GM06990 (cell line): ENCODE measurements around the gene PYURF.

Experiments used
- DNase-seq: peaks from one replicate; pipeline ENCODE4 v3.0.0-alpha.2; 2011; ENCODE audit not compliant: insufficient read length; ENCODE audit errors: extremely low read depth
- H3K27me3 ChIP-seq: replicated peaks from 2 replicates; pipeline ENCODE4 v1.6.0; 2011; ENCODE audit warnings: low read length; ENCODE audit not compliant: control insufficient read depth, insufficient read depth
- H3K36me3 ChIP-seq: 2 replicates; pipeline ENCODE4 v1.5.1; 2011; ENCODE audit warnings: low read length; ENCODE audit not compliant: control insufficient read depth, insufficient read depth
- H3K4me3 ChIP-seq: replicated peaks from 2 replicates; pipeline ENCODE4 v1.5.1; 2011; ENCODE audit warnings: low read depth, mild to moderate bottlenecking, control low read depth, low read length
- TF ChIP-seq, protein P1 (sequence below): IDR thresholded peaks from 2 replicates; pipeline ENCODE4 v1.5.1; 2011; ENCODE audit warnings: low read length, control low read depth, mild to moderate bottlenecking, inconsistent platforms; ENCODE audit not compliant: insufficient read depth, poor library complexity, severe bottlenecking

The PYURF gene

GRCh38 chr4:88477229-88477860, 46.2 kb downstream of the PYURF start:
- Histone ChIP-seq H3K27me3 (no peaks in the 10 kb centered on the region), H3K4me3 (no peak overlapping the region), H3K36me3 (no peaks in the 10 kb centered on the region)
- TF ChIP-seq, protein P1, sequence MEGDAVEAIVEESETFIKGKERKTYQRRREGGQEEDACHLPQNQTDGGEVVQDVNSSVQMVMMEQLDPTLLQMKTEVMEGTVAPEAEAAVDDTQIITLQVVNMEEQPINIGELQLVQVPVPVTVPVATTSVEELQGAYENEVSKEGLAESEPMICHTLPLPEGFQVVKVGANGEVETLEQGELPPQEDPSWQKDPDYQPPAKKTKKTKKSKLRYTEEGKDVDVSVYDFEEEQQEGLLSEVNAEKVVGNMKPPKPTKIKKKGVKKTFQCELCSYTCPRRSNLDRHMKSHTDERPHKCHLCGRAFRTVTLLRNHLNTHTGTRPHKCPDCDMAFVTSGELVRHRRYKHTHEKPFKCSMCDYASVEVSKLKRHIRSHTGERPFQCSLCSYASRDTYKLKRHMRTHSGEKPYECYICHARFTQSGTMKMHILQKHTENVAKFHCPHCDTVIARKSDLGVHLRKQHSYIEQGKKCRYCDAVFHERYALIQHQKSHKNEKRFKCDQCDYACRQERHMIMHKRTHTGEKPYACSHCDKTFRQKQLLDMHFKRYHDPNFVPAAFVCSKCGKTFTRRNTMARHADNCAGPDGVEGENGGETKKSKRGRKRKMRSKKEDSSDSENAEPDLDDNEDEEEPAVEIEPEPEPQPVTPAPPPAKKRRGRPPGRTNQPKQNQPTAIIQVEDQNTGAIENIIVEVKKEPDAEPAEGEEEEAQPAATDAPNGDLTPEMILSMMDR: no peak
- no peak for DNase-seq
